ENCODE results near the gene TCF7L2.

DNA sequence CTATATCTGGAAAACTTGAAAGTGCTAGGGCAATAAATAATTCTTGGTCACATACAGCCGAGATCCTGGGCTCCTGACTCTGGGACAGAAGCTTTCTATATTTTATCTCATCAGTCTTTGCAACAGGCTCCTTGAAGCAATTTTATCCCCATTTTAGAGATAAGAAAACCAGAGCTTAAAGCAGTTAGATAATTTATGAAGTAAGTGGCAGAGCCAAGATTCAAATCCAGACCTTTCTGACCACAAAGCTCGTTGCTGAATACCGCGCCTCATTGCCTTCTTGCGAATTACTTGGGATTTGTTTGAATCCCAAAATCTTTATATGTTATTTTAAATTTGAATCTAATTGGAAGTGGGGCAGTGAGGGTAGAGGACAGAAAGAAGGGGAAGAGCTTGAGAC, 106.0 kb downstream of the TCF7L2 start:
- TF ChIP-seq EZH2 (IDR thresholded peaks at IDR 0.05; ENCODE audit: low read length, unreplicated experiment): no peak
- TF ChIP-seq, protein P1, sequence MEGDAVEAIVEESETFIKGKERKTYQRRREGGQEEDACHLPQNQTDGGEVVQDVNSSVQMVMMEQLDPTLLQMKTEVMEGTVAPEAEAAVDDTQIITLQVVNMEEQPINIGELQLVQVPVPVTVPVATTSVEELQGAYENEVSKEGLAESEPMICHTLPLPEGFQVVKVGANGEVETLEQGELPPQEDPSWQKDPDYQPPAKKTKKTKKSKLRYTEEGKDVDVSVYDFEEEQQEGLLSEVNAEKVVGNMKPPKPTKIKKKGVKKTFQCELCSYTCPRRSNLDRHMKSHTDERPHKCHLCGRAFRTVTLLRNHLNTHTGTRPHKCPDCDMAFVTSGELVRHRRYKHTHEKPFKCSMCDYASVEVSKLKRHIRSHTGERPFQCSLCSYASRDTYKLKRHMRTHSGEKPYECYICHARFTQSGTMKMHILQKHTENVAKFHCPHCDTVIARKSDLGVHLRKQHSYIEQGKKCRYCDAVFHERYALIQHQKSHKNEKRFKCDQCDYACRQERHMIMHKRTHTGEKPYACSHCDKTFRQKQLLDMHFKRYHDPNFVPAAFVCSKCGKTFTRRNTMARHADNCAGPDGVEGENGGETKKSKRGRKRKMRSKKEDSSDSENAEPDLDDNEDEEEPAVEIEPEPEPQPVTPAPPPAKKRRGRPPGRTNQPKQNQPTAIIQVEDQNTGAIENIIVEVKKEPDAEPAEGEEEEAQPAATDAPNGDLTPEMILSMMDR (conservative IDR thresholded peaks at IDR 0.05; ENCODE audit: low read depth, low read length): no peak
- TF ChIP-seq EZH2phosphoT487 (IDR thresholded peaks at IDR 0.05; ENCODE audit: borderline replicate concordance, low read length): no peak

All from PC-3 (cell line).